HG02943 (cell line): ENCODE data around the gene DCUN1D4.

ENCODE experiments used
- ATAC-seq: cut with Tn5 transposase; IDR thresholded peaks from one replicate; pipeline ENCODE4 v1.9.1; 2021; ENCODE audit warnings: mild to moderate bottlenecking, low read depth, moderate library complexity; ENCODE audit not compliant: unreplicated experiment

DCUN1D4 gene

DNA sequence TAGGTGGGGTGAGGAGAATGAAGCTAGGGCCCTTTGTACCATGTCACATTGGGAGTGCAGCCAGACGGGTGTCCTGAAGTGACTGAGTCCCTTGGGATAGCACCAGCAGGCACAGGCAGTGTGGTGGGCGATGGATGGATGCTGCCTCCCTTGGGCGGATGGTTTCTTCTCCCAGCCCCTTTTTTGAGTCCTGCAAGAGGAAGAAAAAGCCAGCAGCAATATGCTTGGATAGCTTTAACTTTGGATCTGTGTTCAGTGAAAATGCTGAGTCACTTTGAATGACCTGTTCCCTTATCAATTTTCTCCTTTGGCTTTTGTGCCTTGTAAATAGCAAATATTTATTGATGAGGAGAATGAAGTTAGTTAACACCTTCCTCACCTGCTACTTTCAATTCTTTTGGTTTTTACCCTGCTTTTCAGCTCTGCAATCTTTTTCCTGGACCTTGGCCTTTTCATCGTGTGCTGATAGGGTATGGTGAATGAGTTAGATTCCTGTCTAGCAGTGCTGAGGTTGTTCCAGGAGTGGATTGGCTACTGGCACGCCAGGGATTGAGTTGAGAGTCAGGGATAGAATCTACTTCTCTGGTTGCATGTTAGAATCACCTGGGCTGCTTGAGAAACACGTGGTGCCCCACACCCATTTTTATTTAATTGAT is 10.2 kb downstream of the DCUN1D4 start:
- ATAC-seq = no peak

- no peak for ATAC-seq
Observed at GRCh38 chr4:51855270-51855669, 12.3 kb downstream of the DCUN1D4 start.

DNA sequence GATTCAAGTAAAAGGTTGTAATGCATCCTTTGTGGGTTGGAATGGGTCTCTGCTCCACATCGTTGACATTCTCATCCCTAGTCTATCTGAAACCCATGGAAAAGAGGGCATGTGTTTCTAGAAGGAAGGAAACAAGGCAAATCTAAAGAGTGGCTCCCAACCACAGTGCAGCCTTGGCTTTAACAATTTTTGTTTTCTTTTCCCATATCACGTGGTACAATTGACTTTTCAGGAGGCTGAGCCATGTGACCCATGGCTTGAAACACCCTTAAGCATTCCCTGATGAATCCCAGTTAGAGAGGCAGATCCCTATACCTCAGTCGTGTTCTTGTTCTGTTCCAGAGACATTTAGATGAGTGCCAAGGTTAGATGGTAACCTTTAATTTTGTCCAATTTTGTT is 12.8 kb downstream of the DCUN1D4 start:
- no peak for ATAC-seq

DNA sequence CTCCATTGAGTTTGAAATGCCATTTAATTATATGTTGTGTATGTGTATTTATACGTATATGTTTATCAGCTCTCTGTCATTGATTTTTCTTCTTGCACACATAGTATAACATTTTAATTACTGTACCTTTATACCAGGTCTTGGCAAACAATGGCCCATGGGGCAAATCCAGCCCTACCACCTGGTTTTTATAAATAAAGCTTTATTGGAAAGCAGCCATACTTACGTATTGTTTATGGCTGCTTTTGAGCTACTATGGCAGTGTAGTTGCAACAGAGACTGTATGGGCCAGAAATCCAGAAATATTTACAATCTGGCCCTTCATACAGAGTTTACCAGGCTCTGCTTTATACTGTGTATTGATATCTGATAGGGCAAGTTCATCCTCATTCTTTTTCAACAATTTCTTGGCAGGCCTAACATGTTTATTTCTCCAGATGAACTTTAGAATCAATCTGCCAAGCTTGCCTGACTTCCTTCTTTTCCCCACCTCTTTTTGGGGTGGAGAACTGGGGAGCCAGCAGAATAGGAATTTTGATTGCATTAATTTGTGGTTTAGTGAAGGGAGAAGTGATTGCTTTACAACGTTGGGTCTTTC is 15.8 kb downstream of the DCUN1D4 start:
- no peak for ATAC-seq

DNA sequence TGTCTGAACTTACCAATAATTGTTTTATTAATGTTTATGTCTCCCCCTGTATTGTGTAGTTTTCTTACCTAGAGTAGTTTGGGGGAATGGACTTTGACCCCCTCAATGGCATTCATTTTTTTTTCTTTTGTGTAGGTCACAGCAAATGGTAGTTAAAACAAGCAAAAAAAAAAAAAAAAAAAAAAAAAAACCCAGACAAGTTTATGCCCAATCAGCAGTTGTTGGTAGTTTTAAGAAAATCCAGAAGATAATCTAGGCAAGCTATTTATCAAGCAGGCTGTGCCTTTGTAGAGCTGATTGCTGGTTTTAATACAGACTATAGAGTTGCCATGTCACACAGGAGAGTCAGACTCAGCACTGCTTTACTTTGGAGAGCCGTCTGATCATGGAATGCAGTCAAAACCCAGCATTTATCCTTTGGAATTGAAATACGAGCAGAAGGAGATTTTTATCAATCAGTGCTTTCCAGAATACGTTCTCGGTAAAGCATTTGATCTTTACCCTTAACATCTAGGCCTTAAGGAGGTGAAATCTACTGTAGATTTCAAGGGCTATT is 16.6 kb downstream of the DCUN1D4 start:
- no peak for ATAC-seq

- no peak for ATAC-seq
Observed at GRCh38 chr4:51862199-51862598, 19.2 kb downstream of the DCUN1D4 start.

DNA sequence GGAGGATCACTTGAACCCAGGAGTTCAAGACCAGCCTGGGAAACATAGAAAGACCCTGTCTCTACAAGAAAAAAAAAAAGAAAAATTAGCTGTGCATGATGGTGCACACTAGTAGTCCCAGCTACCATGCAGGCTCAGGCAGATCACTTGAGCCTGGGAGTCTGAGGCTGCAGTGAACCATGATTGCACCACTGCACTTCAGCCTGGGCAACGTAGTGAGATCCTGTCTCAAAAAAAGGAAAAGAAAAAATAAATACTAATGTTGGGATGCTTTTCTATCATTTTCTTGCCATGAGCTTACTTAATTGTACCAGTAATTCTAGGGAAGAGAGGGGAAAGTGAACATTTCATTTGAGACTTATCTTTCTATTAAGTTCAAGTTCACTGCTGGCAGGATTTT is 19.8 kb downstream of the DCUN1D4 start:
- ATAC-seq = no peak

DNA sequence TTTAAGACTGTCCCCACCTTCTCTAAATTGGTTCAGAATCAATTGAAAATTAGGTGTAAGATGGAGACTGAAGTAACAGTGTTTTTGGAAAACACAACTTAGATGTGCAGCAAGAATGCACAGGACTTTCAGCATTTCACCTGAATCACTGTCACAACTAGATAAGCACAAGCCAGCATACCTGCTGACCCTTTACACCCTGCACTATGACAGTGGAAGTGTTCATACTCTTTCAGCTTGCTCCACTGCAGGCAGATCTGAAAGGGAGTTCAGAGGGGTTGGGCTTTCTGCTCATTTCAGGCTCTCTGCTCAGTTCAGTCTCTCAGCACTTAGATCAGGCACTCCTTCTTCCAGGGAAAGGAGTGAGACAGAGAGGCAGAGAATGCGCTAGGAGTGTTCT is 22.8 kb downstream of the DCUN1D4 start:
- no peak for ATAC-seq

DNA sequence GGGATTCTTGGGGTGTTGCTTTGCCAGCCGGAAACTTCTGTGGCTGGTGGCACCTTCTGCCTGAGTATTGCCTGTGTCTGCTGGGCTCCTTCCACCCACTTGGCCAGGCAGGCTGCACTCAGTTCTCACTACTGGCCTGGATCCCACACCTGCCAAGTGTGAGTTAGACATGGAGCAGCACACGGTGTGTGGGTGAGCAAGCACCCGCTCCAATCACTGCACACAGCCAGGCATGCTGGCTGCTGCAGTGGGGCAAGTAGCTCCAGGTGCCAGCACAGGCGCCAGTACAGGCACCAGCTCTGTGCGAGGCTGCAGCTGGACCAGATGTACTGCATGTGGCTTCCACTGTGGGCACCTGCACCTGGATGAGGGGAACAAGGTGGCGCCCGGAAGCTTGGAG is 23.9 kb downstream of the DCUN1D4 start:
- no peak for ATAC-seq

GRCh38 chr4:51867689-51868448 is 24.9 kb downstream of the DCUN1D4 start:
- ATAC-seq = no peak

- no peak for ATAC-seq
Observed at GRCh38 chr4:51868449-51868847, 25.5 kb downstream of the DCUN1D4 start.

- ATAC-seq = no peak
Observed at GRCh38 chr4:51870441-51871188, 27.7 kb downstream of the DCUN1D4 start.

GRCh38 chr4:51872283-51872997 is 29.5 kb downstream of the DCUN1D4 start:
- no peak for ATAC-seq

DNA sequence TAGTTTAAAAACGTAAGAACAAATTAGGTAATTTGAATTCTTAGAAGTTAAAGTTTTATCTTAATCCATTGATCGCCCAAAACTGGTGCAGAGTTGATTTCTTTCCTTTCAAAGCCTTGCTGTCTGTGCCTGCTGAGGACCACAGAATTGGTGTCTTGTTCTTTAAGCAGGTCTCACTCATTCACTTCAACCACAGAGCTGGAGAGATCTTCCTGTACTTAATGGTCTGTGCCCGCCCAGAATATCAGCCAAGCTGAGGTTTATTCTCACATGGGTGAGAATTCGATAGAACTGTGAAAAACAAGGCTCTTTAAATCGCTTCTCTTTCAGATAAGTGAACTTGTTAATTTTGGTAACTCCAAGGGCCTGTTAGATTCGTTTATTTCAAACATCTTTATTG is 31.6 kb downstream of the DCUN1D4 start:
- no peak for ATAC-seq

GRCh38 chr4:51878431-51878830 is 35.5 kb downstream of the DCUN1D4 start:
- no peak for ATAC-seq

DNA sequence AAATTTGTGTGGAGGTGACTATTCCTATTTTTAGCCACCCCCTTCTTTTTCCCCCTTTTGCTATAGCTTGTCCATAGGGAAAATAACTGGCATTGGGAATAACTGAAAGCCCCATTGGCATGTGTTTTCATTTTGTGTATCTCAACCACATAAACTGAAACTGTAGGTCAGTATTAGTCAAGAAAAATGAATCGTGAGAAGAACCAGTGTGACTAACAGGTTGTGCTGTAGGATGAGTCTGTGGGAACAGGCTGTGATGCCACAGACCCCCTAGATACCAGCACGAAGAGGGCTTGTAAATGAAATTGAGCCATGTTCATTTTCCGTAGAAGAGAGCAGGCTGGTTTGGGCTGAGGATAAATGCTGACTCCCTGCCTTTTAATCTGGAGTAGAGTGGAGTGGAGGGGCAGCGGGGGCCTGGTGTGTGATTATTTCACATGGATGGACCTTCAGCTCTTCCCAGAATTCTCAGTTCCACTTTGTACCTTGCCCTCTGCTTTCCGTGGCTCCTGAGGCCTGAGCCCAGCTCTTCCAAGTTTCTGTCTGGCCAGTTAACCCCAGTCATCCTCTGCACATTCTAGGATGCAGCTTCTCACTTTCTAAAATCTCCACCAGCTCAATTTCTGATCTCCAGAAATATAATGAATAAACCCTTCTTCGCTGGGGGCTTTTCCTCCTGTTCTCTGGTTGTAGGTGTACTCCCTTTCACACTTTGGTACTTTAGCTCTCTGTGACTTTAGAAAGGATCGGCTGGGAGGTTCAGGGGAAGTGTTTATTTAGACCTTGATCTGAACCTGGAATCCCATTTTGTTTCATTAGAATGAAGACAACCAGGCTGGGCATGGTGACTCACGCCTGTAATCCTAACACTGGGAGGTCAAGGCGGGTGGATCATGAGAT is 37.3 kb downstream of the DCUN1D4 start:
- no peak for ATAC-seq

GRCh38 chr4:51884055-51884454 is 41.1 kb downstream of the DCUN1D4 start:
- no peak for ATAC-seq

DNA sequence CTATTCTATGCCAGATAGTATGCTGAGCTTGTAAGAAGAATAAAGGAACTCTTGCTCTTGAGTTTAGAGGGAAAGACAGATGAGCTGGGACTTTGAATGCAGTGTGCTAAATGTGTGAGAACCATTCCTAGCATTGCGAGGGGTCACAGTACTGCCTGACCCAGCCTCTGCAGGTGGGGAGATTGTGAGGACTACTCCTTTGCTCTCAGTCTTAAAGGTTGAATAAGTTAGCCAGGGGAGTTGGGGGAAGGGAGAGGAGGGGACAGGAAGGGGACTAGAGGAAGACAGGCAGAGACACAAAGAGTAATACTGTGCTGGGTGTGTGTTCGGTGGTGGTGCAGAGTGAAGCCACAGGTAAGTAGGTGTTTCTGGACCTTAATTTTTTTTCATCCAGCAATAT is 41.7 kb downstream of the DCUN1D4 start:
- no peak for ATAC-seq

- no peak for ATAC-seq
Observed at GRCh38 chr4:51885363-51885762, 42.4 kb downstream of the DCUN1D4 start.
